HepG2 (cell line): ENCODE data around the gene IMMT. TPM values are rescaled to one million over a fixed set of nuclear protein-coding genes. Genes with fewer than 3 reads are reported as not detected.

Source experiments
- ATAC-seq: fragments of 200-7000 bp; cut with Tn5 transposase; 3 replicates; pipeline ENCODE4 v1.9.1; 2020; ENCODE audit warnings: mild to moderate bottlenecking, moderate library complexity
- BruUV-seq: library from RNA; stranded (reverse); fragments of 400-500 nt; replicated peaks from 2 replicates; lab custom pipeline; 2021; lab: Mats Ljungman, UMichigan
- CTCF ChIA-PET: fragments of 300-600 bp; formaldehyde crosslinking; extraction: SDS; loops from one replicate; lab custom pipeline; 2021; ENCODE audit warnings: low total read pairs, inconsistent platforms, low intra/inter-chr PET ratio; lab: Yijun Ruan, JAX
- POLR2A ChIA-PET: fragments of 350-600 bp; sonication (Branson Sonifier 250); formaldehyde crosslinking; loops from one replicate; lab custom pipeline; 2020; ENCODE audit warnings: antibody characterized with exemption, inconsistent platforms; lab: Yijun Ruan, JAX
- DNase-seq: peaks from one replicate; pipeline ENCODE4 v3.0.0-alpha.2; 2015; ENCODE audit warnings: low spot score
- FAIRE-seq: peaks from 3 replicates; lab custom pipeline; 2011; peaks lifted over from hg19 to GRCh38; lab: Jason Lieb, UNC
- H2AFZ ChIP-seq: one replicate; pipeline ENCODE4 v1.6.1; 2011; ENCODE audit warnings: low read length, inconsistent platforms
- H3K27ac ChIP-seq: fragments of 300-600 bp; 3 replicates; pipeline ENCODE4 v1.8.0; 2011; ENCODE audit warnings: mixed run types, mild to moderate bottlenecking, mixed read lengths, low read length, inconsistent platforms; ENCODE audit not compliant: insufficient read depth; ENCODE audit errors: extremely low read length
- H3K27me3 ChIP-seq, 2 experiments: fragments of 200-600 bp in 1 of 2; 2 replicates in 1 of 2; 3 replicates in 1 of 2; pipeline versions ENCODE4 v1.6.0 to v1.8.0; 2011; ENCODE audit warnings: low read length in 2 of 2, mild to moderate bottlenecking in 2 of 2, moderate library complexity in 2 of 2, inconsistent platforms in 1 of 2; ENCODE audit not compliant: insufficient read depth in 2 of 2, control insufficient read depth in 1 of 2
- H3K36me3 ChIP-seq, 2 experiments: fragments of 200-600 bp in 1 of 2; replicated peaks in 1 of 2; 2 replicates in 1 of 2; 3 replicates in 1 of 2; pipeline versions ENCODE4 v1.5.1 to v1.8.0; 2011; ENCODE audit warnings: low read length in 2 of 2, inconsistent platforms in 1 of 2; ENCODE audit not compliant: insufficient read depth in 2 of 2, control insufficient read depth in 1 of 2
- H3K4me1 ChIP-seq: 2 replicates; pipeline ENCODE4 v1.5.1; 2012; ENCODE audit warnings: low read length, inconsistent platforms; ENCODE audit not compliant: insufficient read depth
- H3K4me2 ChIP-seq: 2 replicates; pipeline ENCODE4 v1.6.0; 2011; ENCODE audit warnings: low read depth, low read length, inconsistent platforms
- H3K4me3 ChIP-seq, 3 experiments: fragments of 200-600 bp in 1 of 3; sonication (generic), shearing (Covaris generic) in 1 of 3; replicated peaks in 1 of 3; 2 replicates each; pipeline ENCODE4 v1.5.1; 2011 to 2016; ENCODE audit warnings: low read length in 3 of 3, inconsistent platforms in 2 of 3, low read depth in 2 of 3, mild to moderate bottlenecking in 2 of 3, control low read depth in 1 of 3, mixed read lengths in 1 of 3; ENCODE audit not compliant: insufficient read depth in 1 of 3
- H3K79me2 ChIP-seq: one replicate; pipeline ENCODE4 v1.6.1; 2011; ENCODE audit warnings: low read length, inconsistent platforms; ENCODE audit not compliant: insufficient read depth
- H3K9ac ChIP-seq: 2 replicates; pipeline ENCODE4 v1.6.0; 2011; ENCODE audit warnings: mild to moderate bottlenecking, low read depth, low read length, inconsistent platforms; ENCODE audit not compliant: insufficient read depth
- H3K9me3 ChIP-seq: 2 replicates; pipeline ENCODE4 v1.5.1; 2012; ENCODE audit warnings: mild to moderate bottlenecking, low read length
- H4K20me1 ChIP-seq: 2 replicates; pipeline ENCODE4 v1.6.0; 2011; ENCODE audit warnings: inconsistent platforms, mild to moderate bottlenecking, low read length, moderate library complexity; ENCODE audit not compliant: insufficient read depth
- DMAP1 ChIP-seq: IDR thresholded peaks from 2 replicates; pipeline ENCODE4 v1.6.1; 2016
- HIVEP1 ChIP-seq: sonication (generic); formaldehyde crosslinking; IDR thresholded peaks from 2 replicates; pipeline ENCODE4 v1.4.0; 2020; ENCODE audit warnings: mild to moderate bottlenecking, missing genetic modification reagents
- ZBTB42 ChIP-seq: sonication (generic); formaldehyde crosslinking; IDR thresholded peaks from 2 replicates; pipeline ENCODE4 v1.5.0; 2020; ENCODE audit warnings: mild to moderate bottlenecking, missing genetic modification reagents
- ZFX ChIP-seq: sonication (generic); formaldehyde crosslinking; IDR thresholded peaks from 2 replicates; pipeline ENCODE4 v1.4.0; 2020; ENCODE audit warnings: mild to moderate bottlenecking, low read depth, missing genetic modification reagents, moderate library complexity
- ZNF234 ChIP-seq: sonication (generic); formaldehyde crosslinking; conservative IDR thresholded peaks from 2 replicates; pipeline ENCODE4 v1.5.1; 2020; ENCODE audit warnings: mild to moderate bottlenecking, missing genetic modification reagents
- ZNF30 ChIP-seq: sonication (generic); formaldehyde crosslinking; IDR thresholded peaks from 2 replicates; pipeline ENCODE4 v1.5.0; 2020; ENCODE audit warnings: mild to moderate bottlenecking, missing genetic modification reagents
- ZNF543 ChIP-seq: sonication (generic); formaldehyde crosslinking; IDR thresholded peaks from 2 replicates; pipeline ENCODE4 v1.4.0; 2020; ENCODE audit warnings: mild to moderate bottlenecking, missing genetic modification reagents
- ZNF614 ChIP-seq: IDR thresholded peaks from 2 replicates; pipeline ENCODE4 v1.6.1; 2018; ENCODE audit warnings: missing biosample characterization, missing genetic modification reagents, inconsistent platforms, borderline replicate concordance
- ZNF782 ChIP-seq: sonication (generic); formaldehyde crosslinking; IDR thresholded peaks from 2 replicates; pipeline ENCODE4 v1.4.0; 2020; ENCODE audit warnings: missing genetic modification reagents, mild to moderate bottlenecking, borderline replicate concordance
- WGBS: methylation state at CpG from one replicate; pipeline ENCODE4 v1.1.6; 2017; ENCODE audit warnings: low lambda C conversion rate; 5-methylcytosine and 5-hydroxymethylcytosine counted together
- in situ Hi-C: cut with HindIII; loops from 2 replicates; pipeline ENCODE4 v1.10.0; 2017; ENCODE audit warnings: low pct_unique_long_range_greater_than_20kb; ENCODE audit not compliant: extremely low pct_ligation_motif_present
- intact Hi-C: fragments of 100-400 bp; cut with micrococcal nuclease; formaldehyde crosslinking; loops from one replicate; pipeline ENCODE4 v1.10.0; 2022; ENCODE audit not compliant: unreplicated experiment
- polyA plus RNA-seq, 8 experiments: library from polyadenylated mRNA; depleted of rRNA in 3 of 8; stranded (reverse) in 7 of 8; unstranded in 1 of 8; fragments of >200 nt; fragmentation: Illumina TruSeq in 4 of 8; extraction: Trizol in 4 of 8; gene quantifications; 2 replicates each; pipeline versions ENCODE4 v1.2.1 to v1.2.3, GENCODE V29; 2011 to 2016; ENCODE audit warnings: low read depth in 4 of 8, missing spikeins in 1 of 8, mixed read lengths in 1 of 8; ENCODE audit not compliant: insufficient read depth in 1 of 8
- total RNA-seq, 5 experiments: library from RNA; depleted of rRNA; stranded (reverse); fragments of >200 nt; fragmentation: Illumina TruSeq; extraction: Trizol; gene quantifications; 2 replicates each; pipeline ENCODE4 v1.2.3, GENCODE V29; 2016; ENCODE audit warnings: low read depth in 1 of 5
- TF ChIP-seq, protein P1 (sequence below): sonication (generic); formaldehyde crosslinking; IDR thresholded peaks from 2 replicates; pipeline ENCODE4 v1.4.0; 2020; ENCODE audit warnings: missing genetic modification reagents, borderline replicate concordance
- TF ChIP-seq, protein P2 (sequence below): sonication (generic); formaldehyde crosslinking; IDR thresholded peaks from 2 replicates; pipeline ENCODE4 v1.4.0; 2020; ENCODE audit warnings: missing genetic modification reagents, low read depth, mild to moderate bottlenecking, borderline replicate concordance
- TF ChIP-seq, protein P3 (sequence below): sonication (generic); formaldehyde crosslinking; conservative IDR thresholded peaks from 2 replicates; pipeline ENCODE4 v1.4.0; 2020; ENCODE audit warnings: mild to moderate bottlenecking, missing genetic modification reagents, moderate library complexity

IMMT gene
- total and polyA plus RNA-seq, 2 of the 13 experiments (the other 11 are each of a cell fraction or from before 2014, with no cell fraction given), result 63.5 to 119 TPM

DNA sequence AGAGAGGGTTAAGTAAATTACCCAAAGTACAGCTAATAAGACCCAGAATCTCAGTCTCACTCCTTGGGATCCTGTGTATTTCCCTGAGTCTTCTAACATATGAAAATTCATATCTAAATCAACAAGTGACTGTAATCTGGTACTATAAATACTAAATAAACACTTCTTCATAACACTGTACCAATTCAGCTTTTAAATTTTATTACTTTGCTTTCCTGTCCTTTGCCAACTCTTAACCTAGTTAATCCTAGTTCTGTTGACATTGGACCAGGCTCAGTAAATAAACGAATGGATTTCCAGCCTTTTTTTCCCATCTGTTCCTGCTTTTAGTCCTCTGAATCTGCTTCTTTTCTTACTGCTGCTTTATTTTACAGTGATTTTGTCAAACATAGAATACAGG lies 17.8 kb upstream of the IMMT start:
- H3K9me3 ChIP-seq, result no peaks in the 10 kb centered on the region
- ChIA-PET POLR2A (no interaction called here), CTCF (no interaction called here)
- FAIRE-seq (no peak), ATAC-seq (no peak), DNase-seq (no peak)
- H3K27me3 ChIP-seq, result no peaks in the 10 kb centered on the region
- intact Hi-C loops, result no loop called here
- H3K79me2 ChIP-seq, result no peaks in the 10 kb centered on the region
- H3K4me1 ChIP-seq, result peaks cover 65% of the 10 kb centered on the region
- 76% methylated on average over 1 of the region's 1 CpG for whole genome bisulfite sequencing
- no peak overlapping the region for H3K27ac ChIP-seq
- no peak overlapping the region for H3K4me3 ChIP-seq
- peaks cover 19 to 56% of the 10 kb centered on the region in 2 experiments for H3K36me3 ChIP-seq
- BruUV-seq, result no TSS peak
- H3K4me2 ChIP-seq, result no peak overlapping the region
- in situ Hi-C loops, result no loop called here
- no peak overlapping the region for H2AFZ ChIP-seq
- no peak for TF ChIP-seq ZNF30
- no peak for TF ChIP-seq ZBTB42 (CRISPR knock-in tag)
- TF ChIP-seq, protein P1, sequence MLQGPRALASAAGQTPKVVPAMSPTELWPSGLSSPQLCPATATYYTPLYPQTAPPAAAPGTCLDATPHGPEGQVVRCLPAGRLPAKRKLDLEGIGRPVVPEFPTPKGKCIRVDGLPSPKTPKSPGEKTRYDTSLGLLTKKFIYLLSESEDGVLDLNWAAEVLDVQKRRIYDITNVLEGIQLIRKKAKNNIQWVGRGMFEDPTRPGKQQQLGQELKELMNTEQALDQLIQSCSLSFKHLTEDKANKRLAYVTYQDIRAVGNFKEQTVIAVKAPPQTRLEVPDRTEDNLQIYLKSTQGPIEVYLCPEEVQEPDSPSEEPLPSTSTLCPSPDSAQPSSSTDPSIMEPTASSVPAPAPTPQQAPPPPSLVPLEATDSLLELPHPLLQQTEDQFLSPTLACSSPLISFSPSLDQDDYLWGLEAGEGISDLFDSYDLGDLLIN, result no peak
- TF ChIP-seq ZFX, result no peak
- no peak for TF ChIP-seq HIVEP1 (CRISPR knock-in tag)
- H3K9ac ChIP-seq, result no peak overlapping the region
- no peaks in the 10 kb centered on the region for H4K20me1 ChIP-seq

DNA sequence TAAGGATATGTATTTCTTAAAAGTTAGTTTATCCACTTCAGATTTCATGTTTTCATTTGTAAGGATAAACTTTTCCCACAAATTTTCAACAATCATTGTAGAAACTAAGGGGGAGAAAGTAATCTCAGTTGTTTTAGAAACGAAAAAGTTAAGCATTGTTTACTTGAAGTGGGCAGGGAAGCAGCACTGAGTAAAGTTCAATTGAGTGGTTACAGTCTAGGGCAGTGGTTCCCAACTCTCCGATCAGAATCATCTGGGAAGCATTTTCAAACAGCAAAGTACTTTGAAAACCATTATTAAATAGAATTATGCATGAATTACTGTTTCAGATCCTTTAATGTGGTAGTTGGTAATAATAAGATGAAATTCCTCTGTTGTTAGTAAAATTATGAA lies 16.5 kb upstream of the IMMT start:
- POLR2A ChIA-PET, result interaction anchor here (0.8 to 1.8 kb wide), 2 partner anchors 14 to 16 kb away, joined by 4 to 5 read pairs; partner anchors contain the start of gene IMMT
- H4K20me1 ChIP-seq, result no peaks in the 10 kb centered on the region
- H3K4me2 ChIP-seq, result peak overlapping the region; percentile 26
- no peak overlapping the region for H2AFZ ChIP-seq
- ATAC-seq (peak; percentile 74), FAIRE-seq (no peak), DNase-seq (no peak)
- BruUV-seq, result no TSS peak
- H3K27me3 ChIP-seq, result no peaks in the 10 kb centered on the region
- H3K9me3 ChIP-seq, result no peaks in the 10 kb centered on the region
- H3K4me3 ChIP-seq, result no peak overlapping the region
- H3K79me2 ChIP-seq, result no peaks in the 10 kb centered on the region
- H3K36me3 ChIP-seq, result peaks cover 23 to 68% of the 10 kb centered on the region in 2 experiments
- 27% methylated on average over 2 of the region's 2 CpGs for WGBS
- peaks cover 53% of the 10 kb centered on the region for H3K4me1 ChIP-seq
- CTCF ChIA-PET, result no interaction called here
- peak overlapping the region; percentile 70 for H3K27ac ChIP-seq
- peak overlapping the region; percentile 10; the same call in 1 of the 2 replicates for H3K9ac ChIP-seq
- intact Hi-C loops (loop anchor here (2.0 kb wide), 1 partner anchor 17 kb away; the partner anchor contains the start of gene IMMT), in situ Hi-C loops (no loop called here)
- no peak for TF ChIP-seq ZNF614 (CRISPR knock-in tag)
- TF ChIP-seq, protein P2, sequence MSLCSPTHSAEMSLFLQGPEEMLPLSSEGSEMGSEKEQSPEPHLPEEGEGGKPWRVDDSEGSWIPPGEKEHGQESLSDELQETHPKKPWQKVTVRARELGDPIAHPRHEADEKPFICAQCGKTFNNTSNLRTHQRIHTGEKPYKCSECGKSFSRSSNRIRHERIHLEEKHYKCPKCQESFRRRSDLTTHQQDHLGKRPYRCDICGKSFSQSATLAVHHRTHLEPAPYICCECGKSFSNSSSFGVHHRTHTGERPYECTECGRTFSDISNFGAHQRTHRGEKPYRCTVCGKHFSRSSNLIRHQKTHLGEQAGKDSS, result no peak
- TF ChIP-seq ZNF234 (CRISPR knock-in tag), result no peak
- TF ChIP-seq ZNF543 (CRISPR knock-in tag), result peak; percentile 29; the same call in 1 of the 2 replicates
- peak; percentile 7; the same call in 1 of the 2 replicates for TF ChIP-seq DMAP1 (CRISPR knock-in tag)
- no peak for TF ChIP-seq ZNF782 (CRISPR knock-in tag)
- TF ChIP-seq, protein P3, sequence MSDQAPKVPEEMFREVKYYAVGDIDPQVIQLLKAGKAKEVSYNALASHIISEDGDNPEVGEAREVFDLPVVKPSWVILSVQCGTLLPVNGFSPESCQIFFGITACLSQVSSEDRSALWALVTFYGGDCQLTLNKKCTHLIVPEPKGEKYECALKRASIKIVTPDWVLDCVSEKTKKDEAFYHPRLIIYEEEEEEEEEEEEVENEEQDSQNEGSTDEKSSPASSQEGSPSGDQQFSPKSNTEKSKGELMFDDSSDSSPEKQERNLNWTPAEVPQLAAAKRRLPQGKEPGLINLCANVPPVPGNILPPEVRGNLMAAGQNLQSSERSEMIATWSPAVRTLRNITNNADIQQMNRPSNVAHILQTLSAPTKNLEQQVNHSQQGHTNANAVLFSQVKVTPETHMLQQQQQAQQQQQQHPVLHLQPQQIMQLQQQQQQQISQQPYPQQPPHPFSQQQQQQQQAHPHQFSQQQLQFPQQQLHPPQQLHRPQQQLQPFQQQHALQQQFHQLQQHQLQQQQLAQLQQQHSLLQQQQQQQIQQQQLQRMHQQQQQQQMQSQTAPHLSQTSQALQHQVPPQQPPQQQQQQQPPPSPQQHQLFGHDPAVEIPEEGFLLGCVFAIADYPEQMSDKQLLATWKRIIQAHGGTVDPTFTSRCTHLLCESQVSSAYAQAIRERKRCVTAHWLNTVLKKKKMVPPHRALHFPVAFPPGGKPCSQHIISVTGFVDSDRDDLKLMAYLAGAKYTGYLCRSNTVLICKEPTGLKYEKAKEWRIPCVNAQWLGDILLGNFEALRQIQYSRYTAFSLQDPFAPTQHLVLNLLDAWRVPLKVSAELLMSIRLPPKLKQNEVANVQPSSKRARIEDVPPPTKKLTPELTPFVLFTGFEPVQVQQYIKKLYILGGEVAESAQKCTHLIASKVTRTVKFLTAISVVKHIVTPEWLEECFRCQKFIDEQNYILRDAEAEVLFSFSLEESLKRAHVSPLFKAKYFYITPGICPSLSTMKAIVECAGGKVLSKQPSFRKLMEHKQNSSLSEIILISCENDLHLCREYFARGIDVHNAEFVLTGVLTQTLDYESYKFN, result peak; percentile 54; the same call in 1 of the 2 replicates
